NCI-H1105 treated with DMSO at 0.1 percent for 48 hours (cell line): ENCODE measurements around the gene PXN.
"Not testable (repeated sequence)": the region's sequence is repeated elsewhere in the genome, so short reads cannot be mapped to it uniquely, and the experiment has no call there.

Experiments
- DNase-seq: peaks from one replicate; lab custom pipeline; 2025; lab: John Stamatoyannopoulos, UW

The PXN gene

GRCh38 chr12:120241561-120242274, 23.8 kb downstream of the PXN start:
- no peak for DNase-seq

GRCh38 chr12:120240495-120240833, 25.1 kb downstream of the PXN start:
- DNase-seq = no peak

DNA sequence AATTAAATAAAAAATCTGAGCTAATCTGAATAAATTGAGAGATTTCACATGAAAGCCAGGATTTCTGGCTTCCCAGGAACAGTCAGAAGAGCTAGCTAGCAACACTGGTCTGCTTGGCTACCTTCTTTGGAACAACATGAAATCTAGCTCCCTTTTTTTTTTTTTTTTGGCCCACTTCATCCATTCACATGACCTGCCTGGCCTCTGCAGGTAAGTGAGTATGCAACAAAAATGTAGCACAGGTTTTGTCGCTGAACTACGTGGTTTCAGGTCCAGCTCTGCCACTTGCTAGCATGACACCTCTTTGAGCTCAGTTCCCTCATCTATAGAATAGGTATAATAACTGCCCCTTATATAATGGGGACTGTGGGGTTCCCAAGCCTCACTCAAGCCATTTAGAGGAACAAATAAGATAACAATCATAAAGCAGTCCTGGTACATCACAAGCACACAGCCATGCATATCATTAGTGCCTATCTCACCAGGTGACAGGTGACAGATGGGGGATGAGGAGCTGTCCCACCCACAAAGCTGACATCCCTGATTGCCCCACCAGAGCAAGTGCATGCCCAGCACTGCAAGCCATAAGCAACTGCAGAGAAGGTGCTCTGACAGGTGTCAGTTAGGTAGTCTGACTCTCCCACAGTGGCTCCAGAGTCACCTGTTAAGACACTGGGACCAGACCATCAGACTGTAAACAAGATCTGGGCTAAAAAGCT, 25.6 kb downstream of the PXN start:
- no peak for DNase-seq

DNA sequence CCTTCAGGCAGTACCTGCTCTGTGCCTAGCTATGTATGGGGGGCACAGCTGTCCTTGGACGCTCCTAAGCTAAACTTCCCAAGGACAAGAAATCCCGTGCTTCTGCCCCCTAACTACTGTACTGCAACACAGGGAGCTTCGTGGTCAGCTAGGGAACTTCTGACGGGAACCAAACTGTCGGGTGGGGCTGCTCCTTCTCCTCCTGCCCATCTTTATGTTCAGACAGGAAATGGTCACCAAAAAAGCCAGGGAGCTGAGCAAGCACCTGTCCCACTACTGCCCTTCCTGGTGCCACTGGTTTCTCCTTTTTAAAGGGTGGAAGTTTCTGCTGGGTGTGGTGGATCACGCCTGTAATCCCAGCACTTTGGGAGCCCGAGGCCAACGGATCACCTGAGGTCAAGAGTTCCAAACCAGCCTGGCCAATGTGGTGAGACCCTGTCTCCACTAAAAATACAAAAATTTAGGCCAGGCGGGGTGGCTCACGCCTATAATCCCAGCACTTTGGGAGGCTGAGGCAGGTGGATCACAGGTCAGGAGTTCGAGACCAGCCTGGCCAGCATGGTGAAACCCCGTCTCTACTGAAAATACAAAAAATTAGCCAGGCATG, 26.6 kb downstream of the PXN start:
- no peak for DNase-seq

GRCh38 chr12:120238217-120238616, 27.3 kb downstream of the PXN start:
- DNase-seq = no peak

- DNase-seq = no peak
Measured at GRCh38 chr12:120237360-120238171, 28.0 kb downstream of the PXN start.

- not testable (repeated sequence) for DNase-seq
Measured at GRCh38 chr12:120236809-120237208, 28.7 kb downstream of the PXN start.

DNA sequence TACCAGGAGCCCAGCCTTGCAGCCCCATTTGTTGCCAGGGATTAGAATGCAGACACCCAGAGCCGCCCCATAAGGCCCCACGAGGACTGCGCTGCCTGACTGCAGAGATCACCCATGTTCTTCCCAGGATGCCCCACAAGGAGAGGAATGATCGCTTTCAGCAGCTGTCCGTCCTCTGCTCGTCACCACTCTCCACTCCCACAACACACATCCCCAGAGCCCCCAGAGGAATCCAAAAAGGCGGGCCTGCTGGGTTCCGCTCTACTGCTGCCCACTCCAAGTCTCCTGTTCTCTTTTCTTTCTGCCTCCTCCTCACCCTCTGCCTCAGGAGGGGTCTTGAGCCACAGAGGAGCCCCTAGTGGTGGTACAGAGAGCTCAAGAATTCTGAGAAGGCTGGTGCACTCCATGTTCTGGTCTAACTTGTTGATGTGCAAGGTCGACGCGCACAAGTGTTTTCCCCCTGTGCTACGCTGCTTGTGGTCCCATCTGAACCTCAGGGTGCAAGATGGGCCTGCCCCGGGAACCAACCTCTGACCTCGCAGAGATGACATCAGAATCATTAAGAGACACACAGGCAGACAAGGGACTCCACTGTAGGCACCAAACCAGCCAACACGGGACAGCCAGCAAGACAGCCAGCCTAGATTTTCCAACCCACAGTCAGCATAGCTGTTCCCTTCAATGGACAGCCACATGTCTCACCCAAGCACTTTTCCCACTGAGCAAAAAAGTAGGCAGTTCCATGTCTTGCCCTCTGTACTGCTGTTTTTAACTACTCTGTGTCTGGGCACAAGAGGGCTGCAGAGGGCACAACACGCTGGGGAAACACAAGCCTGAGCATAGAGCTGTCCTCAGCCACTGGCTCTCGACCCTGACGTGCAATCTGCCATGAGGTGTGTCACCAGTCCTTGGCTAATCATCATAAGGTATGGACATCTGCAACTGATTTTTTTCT, 29.9 kb downstream of the PXN start:
- DNase-seq = no peak

DNA sequence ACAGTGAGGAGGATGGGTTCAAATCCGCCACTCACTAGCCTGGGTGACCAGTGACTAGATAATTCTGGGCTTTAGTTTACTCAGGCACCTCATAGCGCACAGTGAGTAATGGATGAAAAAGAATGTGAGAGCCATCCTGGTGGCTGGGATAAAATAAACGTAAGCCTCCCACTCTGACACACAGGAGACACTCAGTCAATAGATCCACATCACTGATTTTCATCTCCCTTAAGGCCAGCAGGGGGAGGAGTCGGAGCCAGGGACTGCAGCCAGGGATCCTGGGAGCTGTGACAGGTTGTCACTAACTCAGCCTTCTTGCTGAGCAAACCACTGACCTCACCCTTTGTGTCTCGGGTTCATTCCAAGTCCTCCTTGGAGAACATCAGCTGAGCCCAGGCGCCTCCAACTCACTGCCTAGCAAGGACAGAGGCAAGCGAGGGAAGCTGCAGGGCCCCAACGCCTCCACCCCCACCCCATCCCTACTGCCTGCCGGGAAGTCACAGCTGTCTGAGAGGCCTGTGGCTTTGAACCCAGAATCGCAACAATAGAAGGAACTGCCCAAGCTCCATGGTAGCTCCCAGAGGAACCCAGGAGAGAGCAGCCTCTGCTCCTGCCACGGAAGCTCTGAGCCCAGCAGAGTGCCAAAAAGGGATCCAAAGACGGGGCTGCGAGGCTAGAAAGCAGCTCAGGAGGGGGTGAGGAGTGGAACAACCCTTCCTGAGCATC, 30.7 kb downstream of the PXN start:
- DNase-seq = no peak

DNA sequence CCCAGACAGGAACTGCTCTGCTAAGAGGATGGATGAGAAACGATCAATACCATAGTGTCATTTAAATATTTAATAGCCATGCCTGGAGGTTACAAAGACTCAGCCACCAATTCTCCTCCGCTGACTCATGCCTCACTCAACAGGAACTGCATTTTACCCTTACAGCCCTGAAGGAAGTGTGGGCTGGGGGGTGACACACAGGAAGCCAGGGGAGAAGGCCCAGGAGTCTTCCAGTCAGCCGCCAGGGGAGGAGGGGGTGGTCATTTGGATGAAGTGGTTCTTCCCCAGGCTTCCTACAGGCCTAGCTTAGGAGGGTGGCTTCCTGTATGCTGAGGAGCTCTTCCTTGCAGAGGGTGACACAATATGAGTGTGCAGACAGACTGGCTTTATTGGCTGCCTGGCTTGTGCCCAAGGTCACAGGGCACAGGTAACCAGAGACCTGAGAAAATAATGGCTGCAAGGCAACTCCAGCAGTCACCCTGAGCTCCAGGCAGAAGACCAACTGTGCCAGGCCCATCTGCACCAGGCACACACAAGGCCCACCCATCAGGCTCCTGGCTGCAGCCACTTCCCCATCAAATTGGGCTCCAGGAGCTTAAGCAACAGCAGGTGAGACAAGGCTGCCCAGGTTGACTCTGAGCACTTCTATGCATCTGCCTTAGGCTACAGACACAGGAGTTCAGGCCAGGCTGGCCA, 34.1 kb downstream of the PXN start:
- DNase-seq = no peak

GRCh38 chr12:120230974-120231315, 34.6 kb downstream of the PXN start:
- no peak for DNase-seq

DNA sequence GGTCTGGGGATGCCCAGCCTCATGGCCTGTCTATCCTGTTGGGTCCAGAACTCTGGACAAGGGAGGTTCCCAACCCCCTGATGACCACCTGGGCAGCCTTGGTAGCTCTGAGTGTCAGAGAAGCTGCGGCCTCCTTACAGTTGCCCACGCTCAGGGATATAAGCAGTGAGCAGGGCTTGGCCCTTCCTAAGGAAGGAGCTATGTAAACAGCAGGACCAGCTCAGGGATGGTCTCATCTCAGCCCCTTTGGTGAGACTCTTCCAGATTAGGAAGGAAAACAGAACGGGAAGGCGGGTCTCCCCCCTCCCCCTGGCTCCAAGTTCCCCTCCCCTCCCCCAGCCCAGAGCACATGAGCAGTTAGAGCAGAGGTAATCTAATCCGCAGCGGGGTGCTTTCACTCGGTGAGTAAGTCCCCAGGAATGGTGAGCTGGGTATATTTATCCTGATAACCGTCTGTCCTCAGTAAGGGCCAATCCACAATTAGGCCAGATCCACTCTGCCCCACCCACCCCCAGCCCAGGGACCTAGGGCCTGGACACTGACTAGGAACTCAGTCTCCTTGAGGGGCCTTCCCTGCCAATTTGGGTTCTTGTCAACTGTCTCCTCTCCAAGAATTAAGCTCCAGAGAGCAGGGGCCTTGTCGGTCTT, 35.1 kb downstream of the PXN start:
- no peak for DNase-seq

DNA sequence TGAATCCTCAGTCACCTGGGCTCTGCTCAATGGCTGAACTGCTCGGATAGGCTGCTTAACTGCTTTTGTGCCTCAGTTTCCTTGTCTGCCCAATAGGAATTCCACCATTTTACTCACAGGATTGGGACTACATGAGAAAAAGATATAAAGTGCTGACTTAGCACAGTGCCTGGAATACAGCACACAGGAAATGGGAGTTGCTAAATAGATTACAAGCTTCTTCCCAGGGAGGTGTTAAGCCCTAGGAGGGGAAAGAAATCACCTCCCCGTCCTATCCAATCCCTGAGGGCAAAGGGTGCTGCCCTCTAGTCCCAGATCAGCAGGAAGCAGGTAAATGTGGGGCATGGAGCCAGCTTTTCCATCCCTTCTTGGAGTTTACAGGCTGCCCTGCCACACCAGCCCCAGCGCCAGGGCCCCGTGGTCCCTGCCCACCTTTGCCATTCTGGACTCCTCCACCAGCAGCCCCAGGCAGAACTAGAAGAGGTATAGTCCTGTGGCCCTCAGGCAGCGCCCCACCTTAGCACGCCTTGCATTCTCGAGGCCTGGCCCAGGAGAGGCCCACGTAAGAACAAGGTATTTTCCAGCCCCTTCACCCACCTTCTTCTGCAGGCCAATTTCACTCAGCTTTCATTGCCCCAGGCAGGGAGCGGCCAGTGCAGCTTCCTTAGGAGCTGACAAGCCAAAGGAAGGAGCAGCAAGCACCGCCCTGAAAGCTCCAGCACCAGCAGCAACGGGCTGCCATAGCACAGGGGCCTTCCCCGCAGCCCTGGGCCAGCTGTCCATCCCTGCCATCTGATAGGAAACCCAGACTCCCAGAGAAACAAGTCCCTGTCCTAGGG, 35.8 kb downstream of the PXN start:
- DNase-seq = no peak

DNA sequence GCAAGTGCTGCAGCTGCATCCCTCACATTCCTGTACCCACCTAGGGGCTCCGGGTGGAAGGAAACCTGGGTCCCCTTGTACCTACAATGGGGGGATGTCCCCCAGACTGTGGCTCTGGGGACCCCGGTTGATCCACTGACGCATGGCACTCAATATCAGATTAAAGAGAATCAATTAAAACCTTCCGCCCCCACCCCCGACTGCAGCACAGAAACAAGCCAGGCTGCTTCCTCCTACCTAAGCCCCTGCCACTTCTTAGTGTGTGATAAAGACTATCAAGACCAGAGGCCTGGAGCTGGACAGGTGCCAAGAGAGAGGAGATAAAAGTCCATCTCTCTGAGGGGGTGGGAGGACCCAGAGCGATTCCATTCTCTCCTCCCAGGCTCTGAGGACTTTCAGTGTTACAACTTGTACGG, 36.5 kb downstream of the PXN start:
- DNase-seq = no peak

DNA sequence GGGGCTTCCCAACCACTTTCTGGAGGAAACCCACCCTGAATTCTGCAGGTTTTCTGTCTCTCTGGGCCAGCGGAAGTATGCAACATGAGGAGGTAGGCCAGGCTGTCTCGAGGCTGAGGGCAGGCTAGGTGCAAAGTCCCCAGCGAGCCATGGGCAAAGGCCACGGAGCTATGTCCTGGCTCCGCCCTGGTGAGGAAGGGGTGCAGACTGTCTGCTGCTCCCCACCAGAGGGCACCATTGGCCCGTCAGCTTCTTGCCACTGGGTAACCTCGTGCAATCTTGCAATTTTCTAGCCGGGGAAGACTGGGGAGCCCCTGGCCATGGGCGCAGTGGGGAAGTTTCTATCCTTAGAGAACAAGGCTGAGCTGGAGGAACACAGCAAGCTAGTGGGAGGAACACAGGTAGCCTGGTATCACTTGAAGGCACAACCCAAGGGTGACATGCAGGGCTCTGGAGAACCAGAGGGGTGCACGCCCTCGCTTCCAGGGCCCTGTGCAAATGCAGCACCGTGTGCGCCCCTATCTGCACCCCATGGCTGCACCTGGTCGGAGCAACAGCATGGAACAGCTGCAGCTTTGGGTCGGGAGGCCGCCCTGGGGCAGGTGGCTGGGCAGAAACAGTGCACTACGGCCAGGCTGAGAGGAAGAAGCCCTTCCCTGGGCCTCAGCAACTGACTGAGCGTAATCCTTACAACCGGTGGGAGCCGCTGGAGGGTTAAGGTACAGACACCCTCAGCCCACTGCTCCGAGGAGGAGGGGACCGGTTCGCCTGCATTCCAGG, 37.0 kb downstream of the PXN start:
- peak; percentile 70 for DNase-seq

DNA sequence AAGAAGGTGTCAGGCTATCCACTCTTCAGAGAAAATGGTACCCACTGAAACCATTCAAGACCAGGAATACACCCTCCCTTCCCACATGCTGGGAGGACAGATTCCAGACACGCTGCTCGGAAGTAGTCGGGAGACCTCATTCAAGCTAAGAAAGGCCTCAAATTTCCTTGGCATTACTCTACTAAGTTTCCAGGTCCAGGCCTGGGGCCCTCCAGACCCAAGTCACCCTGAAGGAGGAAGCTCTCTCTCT, 37.6 kb downstream of the PXN start:
- no peak for DNase-seq

DNA sequence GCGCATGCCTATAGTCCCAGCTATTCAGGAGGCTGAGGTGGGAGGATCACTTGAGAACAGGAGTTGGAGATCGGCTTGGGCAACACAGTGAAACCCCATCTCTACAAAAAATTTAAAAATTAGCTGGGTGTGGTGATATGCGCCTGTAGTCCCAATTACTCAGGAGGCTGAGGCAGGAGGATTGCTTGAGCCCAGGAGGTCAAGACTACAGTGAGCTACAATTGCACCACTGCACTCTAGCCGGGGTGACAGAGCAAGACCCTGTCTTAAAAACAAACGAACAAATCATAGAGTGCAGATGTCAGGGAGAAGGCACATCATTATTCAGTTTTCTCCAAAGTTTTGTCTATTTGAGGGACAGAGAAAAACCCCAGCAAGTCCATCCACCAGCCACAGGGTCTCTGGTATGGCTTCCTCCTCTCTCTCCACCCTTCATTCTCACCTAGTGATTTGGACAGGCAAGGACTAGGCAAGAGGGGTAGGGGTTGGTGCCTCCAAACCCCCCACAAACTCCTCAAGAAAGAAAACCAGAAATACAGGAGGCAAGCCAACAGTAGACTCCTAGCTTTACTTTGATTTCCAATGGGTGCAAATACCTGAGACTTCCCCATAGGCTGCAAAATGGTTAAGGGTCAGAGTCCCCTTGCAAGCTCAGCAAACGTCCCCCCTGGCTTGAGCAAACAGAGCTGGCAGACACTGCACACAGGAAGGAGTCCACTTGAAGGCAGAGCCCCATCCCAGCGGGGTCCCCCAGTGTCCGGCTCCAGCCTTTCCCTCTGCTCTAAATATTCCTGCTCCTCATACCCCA, 38.1 kb downstream of the PXN start:
- no peak for DNase-seq
